ENCODE measurements around the gene ATXN1.
"Not testable (repeated sequence)": the region's sequence is repeated elsewhere in the genome, so short reads cannot be mapped to it uniquely, and the experiment has no call there.

Gene ATXN1

GRCh38 chr6:16784957-16785356, 23.7 kb upstream of the ATXN1 start:
- DNase-seq; in situ Hi-C loops (cut with MboI; ENCODE audit: low pct_unique_long_range_greater_than_20kb, low sequenced_read_pairs): not testable (repeated sequence)

GRCh38 chr6:16783952-16784565, 22.8 kb upstream of the ATXN1 start:
- no peak for DNase-seq
- in situ Hi-C loops (cut with MboI; ENCODE audit: low pct_unique_long_range_greater_than_20kb, low sequenced_read_pairs), result no loop called here

- DNase-seq, result no peak
- in situ Hi-C loops (cut with MboI; ENCODE audit: low pct_unique_long_range_greater_than_20kb, low sequenced_read_pairs), result no loop called here
Observed at GRCh38 chr6:16783509-16783908, 22.2 kb upstream of the ATXN1 start.

GRCh38 chr6:16782278-16782677, 21.0 kb upstream of the ATXN1 start:
- DNase-seq, result no peak
- in situ Hi-C loops (cut with MboI; ENCODE audit: low pct_unique_long_range_greater_than_20kb, low sequenced_read_pairs), result no loop called here

GRCh38 chr6:16781348-16782169, 20.3 kb upstream of the ATXN1 start:
- in situ Hi-C loops (cut with MboI; ENCODE audit: low pct_unique_long_range_greater_than_20kb, low sequenced_read_pairs), result no loop called here
- no peak for DNase-seq

GRCh38 chr6:16778521-16778920, 17.3 kb upstream of the ATXN1 start:
- in situ Hi-C loops (cut with MboI; ENCODE audit: low pct_unique_long_range_greater_than_20kb, low sequenced_read_pairs), result no loop called here
- DNase-seq, result no peak

- in situ Hi-C loops (cut with MboI; ENCODE audit: low pct_unique_long_range_greater_than_20kb, low sequenced_read_pairs), result no loop called here
- no peak for DNase-seq
Observed at GRCh38 chr6:16777794-16778193, 16.5 kb upstream of the ATXN1 start.

- no peak for DNase-seq
- in situ Hi-C loops (cut with MboI; ENCODE audit: low pct_unique_long_range_greater_than_20kb, low sequenced_read_pairs), result no loop called here
Observed at GRCh38 chr6:16776394-16777017, 15.2 kb upstream of the ATXN1 start.

GRCh38 chr6:16774437-16774836, 13.2 kb upstream of the ATXN1 start:
- DNase-seq, result no peak
- in situ Hi-C loops (cut with MboI; ENCODE audit: low pct_unique_long_range_greater_than_20kb, low sequenced_read_pairs), result loop anchor here (25.0 kb wide), 2 partner anchors 262 to 437 kb away; no protein-coding TSS in a partner anchor

GRCh38 chr6:16773362-16773761, 12.1 kb upstream of the ATXN1 start:
- DNase-seq, result no peak
- in situ Hi-C loops (cut with MboI; ENCODE audit: low pct_unique_long_range_greater_than_20kb, low sequenced_read_pairs), result loop anchor here (25.0 kb wide), 2 partner anchors 261 to 436 kb away; no protein-coding TSS in a partner anchor

GRCh38 chr6:16770701-16771569, 9.7 kb upstream of the ATXN1 start:
- DNase-seq, result peak; percentile 75
- in situ Hi-C loops (cut with MboI; ENCODE audit: low pct_unique_long_range_greater_than_20kb, low sequenced_read_pairs), result loop anchor here (25.0 kb wide), 2 partner anchors 259 to 434 kb away; no protein-coding TSS in a partner anchor

- in situ Hi-C loops (cut with MboI; ENCODE audit: low pct_unique_long_range_greater_than_20kb, low sequenced_read_pairs), result loop anchor here (25.0 kb wide), 2 partner anchors 258 to 433 kb away; no protein-coding TSS in a partner anchor
Observed at GRCh38 chr6:16769986-16770376, 8.7 kb upstream of the ATXN1 start.

GRCh38 chr6:16769131-16769985, 8.1 kb upstream of the ATXN1 start:
- DNase-seq, result peak; percentile 88
- in situ Hi-C loops (cut with MboI; ENCODE audit: low pct_unique_long_range_greater_than_20kb, low sequenced_read_pairs), result loop anchor here (25.0 kb wide), 2 partner anchors 257 to 432 kb away; no protein-coding TSS in a partner anchor

More at GRCh38 chr6:16769986-16770376, 8.7 kb upstream of the ATXN1 start:
- DNase-seq, result no peak

GRCh38 chr6:16768477-16768830, 7.2 kb upstream of the ATXN1 start:
- in situ Hi-C loops (cut with MboI; ENCODE audit: low pct_unique_long_range_greater_than_20kb, low sequenced_read_pairs), result loop anchor here (25.0 kb wide), 2 partner anchors 256 to 431 kb away; no protein-coding TSS in a partner anchor

GRCh38 chr6:16767765-16768476, 6.7 kb upstream of the ATXN1 start:
- in situ Hi-C loops (cut with MboI; ENCODE audit: low pct_unique_long_range_greater_than_20kb, low sequenced_read_pairs), result loop anchor here (25.0 kb wide), 2 partner anchors 256 to 431 kb away; no protein-coding TSS in a partner anchor
- no peak for DNase-seq

More at GRCh38 chr6:16768477-16768830, 7.2 kb upstream of the ATXN1 start:
- DNase-seq, result no peak

GRCh38 chr6:16766836-16767745, 5.8 kb upstream of the ATXN1 start:
- in situ Hi-C loops (cut with MboI; ENCODE audit: low pct_unique_long_range_greater_than_20kb, low sequenced_read_pairs), result loop anchor here (25.0 kb wide), 2 partner anchors 255 to 430 kb away; no protein-coding TSS in a partner anchor

More at GRCh38 chr6:16766836-16767745, 5.8 kb upstream of the ATXN1 start:
- DNase-seq, result no peak
